MM.1S (cell line): ENCODE data around the gene B3GALT2.

ENCODE experiments used
- DNase-seq: peaks from one replicate; pipeline ENCODE4 v3.0.0-alpha.2; 2015
- H2AFZ ChIP-seq: fragments of 300-600 bp; sonication (generic); 2 replicates; pipeline ENCODE4 v1.6.0; 2016; ENCODE audit warnings: antibody characterized with exemption, low read length
- H3F3A ChIP-seq: fragments of 300-600 bp; sonication (generic); 2 replicates; pipeline ENCODE4 v1.6.1; 2016; ENCODE audit warnings: mild to moderate bottlenecking, antibody characterized with exemption, low read length, moderate library complexity, mixed read lengths; ENCODE audit not compliant: insufficient read depth
- H3K27ac ChIP-seq: fragments of 300-600 bp; sonication (generic); 2 replicates; pipeline ENCODE4 v1.5.1; 2016; ENCODE audit warnings: mild to moderate bottlenecking, low read length
- H3K27me3 ChIP-seq: fragments of 300-600 bp; sonication (generic); replicated peaks from 2 replicates; pipeline ENCODE4 v1.6.0; 2016; ENCODE audit warnings: low read length; ENCODE audit not compliant: insufficient read depth
- H3K36me3 ChIP-seq: fragments of 300-600 bp; sonication (generic); replicated peaks from 2 replicates; pipeline ENCODE4 v1.6.1; 2016; ENCODE audit warnings: mild to moderate bottlenecking, low read length, mixed read lengths; ENCODE audit not compliant: insufficient read depth
- H3K4me1 ChIP-seq: fragments of 300-600 bp; sonication (generic); 2 replicates; pipeline ENCODE4 v1.6.1; 2016; ENCODE audit warnings: low read length, mixed read lengths
- H3K4me2 ChIP-seq: fragments of 300-600 bp; sonication (generic); 2 replicates; pipeline ENCODE4 v1.6.0; 2016; ENCODE audit warnings: low read depth, low read length
- H3K4me3 ChIP-seq: fragments of 300-600 bp; sonication (generic); 2 replicates; pipeline ENCODE4 v1.5.1; 2016; ENCODE audit warnings: low read length, mixed read lengths
- H3K79me2 ChIP-seq: fragments of 300-600 bp; sonication (generic); 2 replicates; pipeline ENCODE4 v1.6.1; 2016; ENCODE audit warnings: mixed run types, low read length, mixed read lengths
- H3K9ac ChIP-seq: fragments of 300-600 bp; sonication (generic); 2 replicates; pipeline ENCODE4 v1.6.1; 2016; ENCODE audit warnings: low read length, mixed read lengths
- H3K9me2 ChIP-seq: fragments of 300-600 bp; sonication (generic); replicated peaks from 2 replicates; pipeline ENCODE4 v1.6.1; 2016; ENCODE audit warnings: mild to moderate bottlenecking, low read length, mixed read lengths; ENCODE audit not compliant: insufficient read depth
- H3K9me3 ChIP-seq: fragments of 300-600 bp; sonication (generic); replicated peaks from 2 replicates; pipeline ENCODE4 v1.6.1; 2016; ENCODE audit warnings: mild to moderate bottlenecking, low read length, mixed read lengths; ENCODE audit not compliant: insufficient read depth
- H4K20me1 ChIP-seq: fragments of 300-600 bp; sonication (generic); 2 replicates; pipeline ENCODE4 v1.6.1; 2016; ENCODE audit warnings: mild to moderate bottlenecking, low read length, moderate library complexity, mixed read lengths; ENCODE audit not compliant: insufficient read depth
- CTCF ChIP-seq: fragments of 300-600 bp; sonication (generic); IDR thresholded peaks from 2 replicates; pipeline ENCODE4 v1.5.1; 2016; ENCODE audit warnings: antibody characterized with exemption, low read length, mixed read lengths
- EZH2 ChIP-seq: fragments of 300-600 bp; sonication (generic); optimal IDR thresholded peaks from 2 replicates; pipeline ENCODE3; 2017; ENCODE audit warnings: low read depth, mild to moderate bottlenecking, antibody characterized with exemption, low read length, mixed read lengths
- EZH2phosphoT487 ChIP-seq: fragments of 300-600 bp; sonication (generic); IDR thresholded peaks from 2 replicates; pipeline ENCODE4 v1.6.1; 2018; ENCODE audit warnings: antibody characterized with exemption, low read length

Gene B3GALT2

GRCh38 chr1:193216920-193217319 is 30.5 kb upstream of the B3GALT2 start:
- Histone ChIP-seq H3K4me1 (peaks cover under 1% of the 10 kb centered on the region; the same call in 1 of the 2 replicates), H3K36me3 (no peaks in the 10 kb centered on the region; the same call in 1 of the 2 replicates), H3K4me3 (no peak overlapping the region), H4K20me1 (no peaks in the 10 kb centered on the region; the same call in 1 of the 2 replicates), H3K27ac (no peak overlapping the region), H3K4me2 (no peak overlapping the region), H3K79me2 (0 out of 2 replicates have a peak, but pooled peaks cover 6% of the 10 kb centered on the region), H3K27me3 (no peaks in the 10 kb centered on the region), H3K9me2 (no peaks in the 10 kb centered on the region), H3K9ac (no peak overlapping the region), H2AFZ (no peak overlapping the region), H3K9me3 (no peaks in the 10 kb centered on the region), H3F3A (no peaks in the 10 kb centered on the region)
- TF ChIP-seq EZH2phosphoT487 (no peak), CTCF (no peak), EZH2 (no peak)
- no peak for DNase-seq

GRCh38 chr1:193213998-193214397 is 27.6 kb upstream of the B3GALT2 start:
- peaks cover 11% of the 10 kb centered on the region; the same call in 1 of the 2 replicates for H3F3A ChIP-seq
- no peaks in the 10 kb centered on the region for H3K27me3 ChIP-seq
- peaks cover 12% of the 10 kb centered on the region for H3K4me1 ChIP-seq
- H3K79me2 ChIP-seq: peaks cover 6% of the 10 kb centered on the region; the same call in 1 of the 2 replicates
- TF ChIP-seq CTCF: no peak
- no peaks in the 10 kb centered on the region for H3K9me2 ChIP-seq
- H3K27ac ChIP-seq: no peak overlapping the region
- H3K4me2 ChIP-seq: no peak overlapping the region
- no peak overlapping the region for H3K4me3 ChIP-seq
- no peaks in the 10 kb centered on the region; the same call in 1 of the 2 replicates for H3K36me3 ChIP-seq
- no peak for DNase-seq
- H3K9me3 ChIP-seq: no peaks in the 10 kb centered on the region
- no peaks in the 10 kb centered on the region; the same call in 1 of the 2 replicates for H4K20me1 ChIP-seq
- H3K9ac ChIP-seq: no peak overlapping the region
- no peak overlapping the region for H2AFZ ChIP-seq

GRCh38 chr1:193212637-193213036 is 26.2 kb upstream of the B3GALT2 start:
- no peak for DNase-seq
- peaks cover 11% of the 10 kb centered on the region; the same call in 1 of the 2 replicates for H3F3A ChIP-seq
- peaks cover 12% of the 10 kb centered on the region for H3K4me1 ChIP-seq
- H4K20me1 ChIP-seq: no peaks in the 10 kb centered on the region; the same call in 1 of the 2 replicates
- no peaks in the 10 kb centered on the region for H3K9me2 ChIP-seq
- H3K9ac ChIP-seq: no peak overlapping the region
- H3K9me3 ChIP-seq: no peaks in the 10 kb centered on the region
- H3K27ac ChIP-seq: no peak overlapping the region
- H3K79me2 ChIP-seq: peaks cover 6% of the 10 kb centered on the region; the same call in 1 of the 2 replicates
- H3K27me3 ChIP-seq: no peaks in the 10 kb centered on the region
- no peak overlapping the region for H2AFZ ChIP-seq
- H3K36me3 ChIP-seq: no peaks in the 10 kb centered on the region; the same call in 1 of the 2 replicates
- H3K4me3 ChIP-seq: no peak overlapping the region
- no peak overlapping the region for H3K4me2 ChIP-seq
- TF ChIP-seq EZH2phosphoT487: no peak
- TF ChIP-seq EZH2: no peak
- TF ChIP-seq CTCF: no peak
